Peyer's patch (tissue), 4 donors: ENCODE measurements around the gene ACYP1. TPM values are rescaled to one million over a fixed set of nuclear protein-coding genes. Genes with fewer than 3 reads are reported as not detected.

Experiments
- DNase-seq, 3 donors: peaks; one replicate each; pipeline ENCODE4 v3.0.0-alpha.2; 2017 to 2019
- H3K27ac ChIP-seq, 4 donors: fragments of 200-600 bp; sonication (generic); one replicate each; pipeline ENCODE4 v1.5.1; 2016 to 2019
- H3K27me3 ChIP-seq, 2 donors: fragments of 200-600 bp; sonication (generic); one replicate each; pipeline ENCODE4 v1.5.1; 2019
- H3K36me3 ChIP-seq, 3 donors: fragments of 200-600 bp; sonication (generic); one replicate each; pipeline ENCODE4 v1.5.1; 2016 to 2019
- H3K4me1 ChIP-seq, 4 donors: fragments of 200-600 bp; sonication (generic); one replicate each; pipeline ENCODE4 v1.5.1; 2016 to 2019
- H3K4me3 ChIP-seq, 4 donors: fragments of 200-600 bp; sonication (generic); 1 replicate in 3 of 4; 2 replicates in 1 of 4; pipeline ENCODE4 v1.5.1; 2016 to 2019; ENCODE audit warnings: mild to moderate bottlenecking in 1 of 4
- H3K9me3 ChIP-seq, 4 donors: fragments of 200-600 bp; sonication (generic); one replicate each; pipeline ENCODE4 v1.5.1; 2016 to 2019; ENCODE audit warnings: mild to moderate bottlenecking in 1 of 4
- POLR2A ChIP-seq, 2 donors: fragments of 450-650 bp; IDR thresholded peaks; one replicate each; pipeline ENCODE4 v1.5.1; 2017; ENCODE audit warnings: antibody characterized with exemption in 2 of 2, mild to moderate bottlenecking in 2 of 2, moderate library complexity in 2 of 2
- total RNA-seq, 4 donors: library from RNA; depleted of rRNA; stranded (reverse); fragments of >200 nt; gene quantifications; one replicate each; pipeline ENCODE4 v1.1.0, GENCODE V29; 2016
- TF ChIP-seq, protein P1 (sequence below), 6 experiments: fragments of 450-650 bp in 4 of 6; fragments of 200-600 bp in 2 of 6; sonication (generic) in 1 of 6; IDR thresholded peaks; one replicate each; pipeline ENCODE4 v1.5.1; 2017 to 2019; ENCODE audit warnings: antibody characterized with exemption in 6 of 6, mild to moderate bottlenecking in 3 of 6, moderate library complexity in 1 of 6

The ACYP1 gene
- total RNA-seq, 4 donors from 2014 or later = 15.7 to 36.4 (median 25.0) TPM

DNA sequence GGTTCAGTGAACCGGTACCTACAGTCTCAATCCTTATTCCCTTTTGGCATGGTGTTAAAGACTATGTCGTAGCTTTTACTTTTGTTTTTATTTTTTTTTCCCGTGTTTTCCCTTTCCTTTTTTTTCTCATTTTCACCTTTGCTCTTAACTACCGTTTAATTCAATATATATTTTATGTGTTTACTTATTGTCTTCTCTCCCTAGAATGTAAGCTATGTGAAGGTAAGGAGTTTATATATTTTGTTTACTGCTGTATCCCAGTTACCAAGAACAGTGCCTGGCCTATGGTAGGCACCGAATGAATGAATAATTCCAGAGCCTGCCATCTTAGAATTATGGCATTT lies 12.3 kb downstream of the ACYP1 start:
- DNase-seq = no peak
- Histone ChIP-seq H3K27ac (peak overlapping the region; percentile 75 to 94 (median 87)), H3K4me1 (peaks cover 0 to 5% (median 0%) of the 10 kb centered on the region in 4 donors), H3K9me3 (no peaks in the 10 kb centered on the region), H3K36me3 (peaks cover 0 to 3% (median 0%) of the 10 kb centered on the region in 3 donors), H3K4me3 (peak overlapping the region; percentile 47 to 81 (median 72)), H3K27me3 (no peaks in the 10 kb centered on the region)
- no peak for TF ChIP-seq POLR2A (IDR thresholded peaks at IDR 0.05)

DNA sequence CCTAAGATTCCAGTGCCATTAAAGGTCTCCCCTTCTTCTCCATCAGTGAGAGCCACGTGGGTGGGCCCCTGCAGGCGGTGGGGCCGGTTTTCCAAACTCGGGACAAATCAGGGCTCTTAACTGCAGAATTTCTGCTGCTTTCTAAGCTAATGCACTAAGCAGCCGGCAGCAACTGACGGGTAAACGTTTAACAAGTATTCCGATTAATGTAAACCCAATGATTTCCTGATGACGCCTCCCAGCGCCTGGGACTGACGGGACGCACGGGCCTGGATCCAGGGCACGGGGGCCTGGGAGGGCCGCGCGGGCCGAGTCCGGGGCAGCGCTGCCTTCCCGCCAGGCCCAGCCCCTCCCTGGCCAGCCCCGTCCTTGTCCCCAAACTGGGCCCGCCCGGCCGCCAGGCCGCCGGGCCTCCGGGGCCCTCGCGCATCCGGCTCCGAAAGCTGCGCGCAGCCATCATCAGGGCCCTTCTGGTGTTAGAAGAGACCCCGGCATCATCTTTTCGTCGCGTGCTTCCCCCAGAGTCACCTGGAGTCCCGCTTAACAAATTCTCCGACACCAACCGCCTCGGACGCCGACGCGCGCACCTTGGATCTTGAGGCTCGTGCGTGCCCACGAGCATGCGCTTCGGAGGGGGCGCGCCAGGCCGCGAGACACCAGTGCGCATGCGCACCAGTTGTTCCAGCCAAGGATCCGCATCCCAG lies 12.8 kb downstream of the ACYP1 start, which contains the start of gene MLH3:
Gene MLH3 (minus strand): TSS at position 616 of the 704 bp plus-strand sequence. CDS start 1,812 bp downstream, outside the sequence.
- Histone ChIP-seq H3K27me3 (no peaks in the 10 kb centered on the region), H3K4me1 (peaks cover 0 to 5% (median 0%) of the 10 kb centered on the region in 4 donors), H3K27ac (peak within 1 kb of the TSS; percentile 75 to 94 (median 87)), H3K36me3 (peaks cover 0 to 3% (median 0%) of the 10 kb centered on the region in 3 donors), H3K9me3 (no peaks in the 10 kb centered on the region), H3K4me3 (peak within 1 kb of the TSS; percentile 47 to 81 (median 72))
- DNase-seq = peak; percentile 72 to 93 (median 91)
- TF ChIP-seq POLR2A (IDR thresholded peaks at IDR 0.05) = peak; percentile 71 to 79
- TF ChIP-seq, protein P1, sequence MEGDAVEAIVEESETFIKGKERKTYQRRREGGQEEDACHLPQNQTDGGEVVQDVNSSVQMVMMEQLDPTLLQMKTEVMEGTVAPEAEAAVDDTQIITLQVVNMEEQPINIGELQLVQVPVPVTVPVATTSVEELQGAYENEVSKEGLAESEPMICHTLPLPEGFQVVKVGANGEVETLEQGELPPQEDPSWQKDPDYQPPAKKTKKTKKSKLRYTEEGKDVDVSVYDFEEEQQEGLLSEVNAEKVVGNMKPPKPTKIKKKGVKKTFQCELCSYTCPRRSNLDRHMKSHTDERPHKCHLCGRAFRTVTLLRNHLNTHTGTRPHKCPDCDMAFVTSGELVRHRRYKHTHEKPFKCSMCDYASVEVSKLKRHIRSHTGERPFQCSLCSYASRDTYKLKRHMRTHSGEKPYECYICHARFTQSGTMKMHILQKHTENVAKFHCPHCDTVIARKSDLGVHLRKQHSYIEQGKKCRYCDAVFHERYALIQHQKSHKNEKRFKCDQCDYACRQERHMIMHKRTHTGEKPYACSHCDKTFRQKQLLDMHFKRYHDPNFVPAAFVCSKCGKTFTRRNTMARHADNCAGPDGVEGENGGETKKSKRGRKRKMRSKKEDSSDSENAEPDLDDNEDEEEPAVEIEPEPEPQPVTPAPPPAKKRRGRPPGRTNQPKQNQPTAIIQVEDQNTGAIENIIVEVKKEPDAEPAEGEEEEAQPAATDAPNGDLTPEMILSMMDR (IDR thresholded peaks at IDR 0.05) = no peak

DNA sequence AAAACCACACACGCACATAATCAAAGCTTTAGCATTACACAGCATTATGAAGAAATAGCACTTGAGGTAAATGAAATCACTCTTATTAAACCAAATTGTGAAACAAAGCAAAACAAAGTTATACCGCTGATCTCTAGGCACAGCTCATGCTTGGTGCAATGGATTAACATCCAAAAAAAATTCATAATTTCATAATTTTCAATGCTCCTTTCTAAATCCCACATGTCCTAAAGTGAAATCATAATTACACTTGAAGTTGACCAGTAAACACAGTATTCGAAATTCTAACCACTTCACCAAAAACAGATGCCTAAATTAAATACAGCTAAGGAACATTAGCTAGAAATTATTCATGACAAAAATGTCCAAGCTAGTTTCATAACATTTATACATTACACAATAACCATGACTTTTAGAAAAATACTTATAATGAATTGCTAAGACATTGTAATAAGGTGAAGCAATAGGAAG lies 14.1 kb downstream of the ACYP1 start:
- DNase-seq = no peak
- Histone ChIP-seq H3K36me3 (peaks cover 0 to 3% (median 0%) of the 10 kb centered on the region in 3 donors), H3K27ac (peak overlapping the region; percentile 24 to 94 (median 47)), H3K27me3 (no peaks in the 10 kb centered on the region), H3K4me3 (no peak overlapping the region), H3K9me3 (no peaks in the 10 kb centered on the region), H3K4me1 (peaks cover 0 to 11% (median 0%) of the 10 kb centered on the region in 4 donors)
- TF ChIP-seq, protein P1 (IDR thresholded peaks at IDR 0.05) = no peak
- no peak for TF ChIP-seq POLR2A (IDR thresholded peaks at IDR 0.05)

DNA sequence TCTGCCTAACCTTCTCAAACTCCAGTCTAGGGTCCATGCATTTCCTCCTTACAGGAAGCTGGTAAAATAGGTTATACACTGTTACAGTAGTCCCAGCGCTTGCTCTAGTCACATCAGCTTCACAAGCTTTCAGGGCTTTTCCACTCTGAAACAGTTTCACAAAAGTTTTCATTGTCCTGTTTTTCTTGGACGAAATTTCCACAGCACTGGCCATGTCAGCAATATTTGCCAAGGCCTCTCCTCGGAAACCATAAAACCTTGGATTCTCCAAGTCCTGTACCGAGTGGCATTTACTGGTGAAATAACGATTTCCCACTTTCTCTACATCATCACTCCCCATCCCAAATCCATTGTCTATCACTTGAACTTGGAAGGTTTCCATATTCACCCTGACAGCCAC lies 14.7 kb downstream of the ACYP1 start:
- peaks cover 0 to 14% (median 2%) of the 10 kb centered on the region in 4 donors for H3K4me1 ChIP-seq
- H3K9me3 ChIP-seq = no peaks in the 10 kb centered on the region
- H3K4me3 ChIP-seq = no peak overlapping the region
- no peak for DNase-seq
- H3K27ac ChIP-seq = peak overlapping the region; percentile 24 to 52 (median 47)
- TF ChIP-seq, protein P1 (IDR thresholded peaks at IDR 0.05) = no peak
- TF ChIP-seq POLR2A (IDR thresholded peaks at IDR 0.05) = no peak
- H3K27me3 ChIP-seq = no peaks in the 10 kb centered on the region
- peaks cover 0 to 3% (median 0%) of the 10 kb centered on the region in 3 donors for H3K36me3 ChIP-seq

DNA sequence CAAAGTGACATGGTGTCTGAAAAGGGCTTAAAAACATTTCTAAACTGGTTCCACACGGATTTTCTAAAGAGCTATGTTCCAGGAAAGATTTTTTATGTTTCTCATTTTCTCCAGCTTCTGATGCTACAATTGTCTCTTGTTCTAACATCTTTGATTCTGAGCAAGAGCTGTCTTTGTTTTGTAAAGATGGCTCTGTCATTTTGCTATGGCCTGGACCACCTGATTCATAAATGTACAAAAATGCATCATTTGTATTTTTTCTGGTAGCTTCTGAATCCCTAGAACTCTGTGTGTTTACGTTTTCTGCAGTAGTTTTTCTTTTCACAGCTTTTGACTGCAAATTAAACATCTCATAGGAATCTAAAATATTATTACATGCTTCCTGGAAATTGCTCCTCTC lies 15.7 kb downstream of the ACYP1 start:
- Histone ChIP-seq H3K4me1 (peaks cover 0 to 16% (median 2%) of the 10 kb centered on the region in 4 donors), H3K27ac (no peak overlapping the region)

More for the DNA sequence above, 15.7 kb downstream of the ACYP1 start:
- DNase-seq = no peak
- no peak overlapping the region for H3K4me3 ChIP-seq
- no peaks in the 10 kb centered on the region for H3K27me3 ChIP-seq
- TF ChIP-seq POLR2A (IDR thresholded peaks at IDR 0.05) = no peak
- TF ChIP-seq, protein P1 (IDR thresholded peaks at IDR 0.05) = no peak
- H3K36me3 ChIP-seq = peaks cover 0 to 3% (median 0%) of the 10 kb centered on the region in 3 donors
- no peaks in the 10 kb centered on the region for H3K9me3 ChIP-seq
